HepG2 (cell line): ENCODE results near the gene CDC20B.

Experiments
- CTCF ChIP-seq: sonication (generic); formaldehyde crosslinking; IDR thresholded peaks from 2 replicates; pipeline ENCODE4 v1.5.0; 2020; ENCODE audit warnings: mild to moderate bottlenecking, missing genetic modification reagents, moderate library complexity
- PBX3 ChIP-seq: sonication (generic); formaldehyde crosslinking; IDR thresholded peaks from 2 replicates; pipeline ENCODE4 v1.8.1; 2023; ENCODE audit warnings: missing genetic modification reagents, inconsistent platforms, borderline replicate concordance
- POLR2AphosphoS2 ChIP-seq: IDR thresholded peaks from 2 replicates; pipeline ENCODE4 v1.6.1; 2011; ENCODE audit warnings: low read depth, low read length, improper control_type of control experiment
- TAF1 ChIP-seq: sonication (generic); formaldehyde crosslinking; IDR thresholded peaks from 2 replicates; pipeline ENCODE4 v1.4.0; 2020; ENCODE audit warnings: missing genetic modification reagents
- ZNF264 ChIP-seq: sonication (generic); formaldehyde crosslinking; IDR thresholded peaks from 2 replicates; pipeline ENCODE4 v1.4.0; 2020; ENCODE audit warnings: missing genetic modification reagents

GRCh38 chr5:55177078-55177477, 4.1 kb upstream of the CDC20B start:
- no peak for TF ChIP-seq CTCF (CRISPR knock-in tag)
- TF ChIP-seq TAF1: no peak
- TF ChIP-seq PBX3 (CRISPR knock-in tag): no peak
- no peak for TF ChIP-seq ZNF264
- no peak for TF ChIP-seq POLR2AphosphoS2
